ENCODE data around the gene CCDC61.
A peak's percentile ranks its signal among the peaks of the same experiment; 100 is the strongest.

Gene CCDC61

GRCh38 chr19:46019270-46019669, 24.0 kb downstream of the CCDC61 start:
- no peak overlapping the region for H3K23ac ChIP-seq (ENCODE audit: low read length)
- no peak overlapping the region for H3K9ac ChIP-seq (ENCODE audit: low read length)
- no peak overlapping the region for H3K18ac ChIP-seq (ENCODE audit: low read length)
- H3K4ac ChIP-seq (ENCODE audit: low read depth, low read length) = no peak overlapping the region
- no peaks in the 10 kb centered on the region for H3K79me1 ChIP-seq (ENCODE audit: low read length)
- no peak overlapping the region for H3K27ac ChIP-seq (ENCODE audit: low read depth, low read length)
- peaks cover 6% of the 10 kb centered on the region for H3K4me1 ChIP-seq (ENCODE audit: control insufficient read depth, low read depth, low read length)
- no peak overlapping the region for H3K4me2 ChIP-seq (ENCODE audit: low read length)
- no peak overlapping the region for H2BK15ac ChIP-seq (replicated peaks; ENCODE audit: low read depth)
- no peak overlapping the region for H3K4me3 ChIP-seq (ENCODE audit: low read length)
- no peak overlapping the region for H3K56ac ChIP-seq (ENCODE audit: low read length)
- H3K27me3 ChIP-seq (ENCODE audit: insufficient read depth, low read length, poor library complexity) = peaks cover 7% of the 10 kb centered on the region
- H2BK5ac ChIP-seq (ENCODE audit: low read length) = no peak overlapping the region
- no CpG with 5 or more reads among the region's 13 CpGs for WGBS (ENCODE audit: extremely low coverage, insufficient coverage, low lambda C conversion rate)
- DNase-seq = no peak
- no peak overlapping the region for H2AK5ac ChIP-seq (ENCODE audit: low read length)
- no peak overlapping the region for H4K5ac ChIP-seq (ENCODE audit: low read length)
- no peaks in the 10 kb centered on the region for H3K79me2 ChIP-seq (ENCODE audit: control insufficient read depth, insufficient read depth, low read length)
- H4K8ac ChIP-seq (ENCODE audit: low read depth, low read length) = no peak overlapping the region
- H2BK120ac ChIP-seq (ENCODE audit: low read depth, low read length) = no peak overlapping the region
- no peaks in the 10 kb centered on the region for H3K36me3 ChIP-seq (ENCODE audit: control insufficient read depth, insufficient read depth, low read length)

GRCh38 chr19:46020819-46021125, 25.5 kb downstream of the CCDC61 start:
- Histone ChIP-seq H3K18ac (ENCODE audit: low read length) (no peak overlapping the region), H2BK120ac (ENCODE audit: low read depth, low read length) (no peak overlapping the region), H3K79me1 (ENCODE audit: low read length) (no peaks in the 10 kb centered on the region), H3K27ac (ENCODE audit: low read depth, low read length) (no peak overlapping the region), H3K23ac (ENCODE audit: low read length) (no peak overlapping the region), H2AK5ac (ENCODE audit: low read length) (no peak overlapping the region), H4K8ac (ENCODE audit: low read depth, low read length) (no peak overlapping the region), H3K4me2 (ENCODE audit: low read length) (no peak overlapping the region), H3K27me3 (ENCODE audit: insufficient read depth, low read length, poor library complexity) (peaks cover 3% of the 10 kb centered on the region), H3K9ac (ENCODE audit: low read length) (no peak overlapping the region), H3K36me3 (ENCODE audit: control insufficient read depth, insufficient read depth, low read length) (no peaks in the 10 kb centered on the region), H3K56ac (ENCODE audit: low read length) (no peak overlapping the region), H3K79me2 (ENCODE audit: control insufficient read depth, insufficient read depth, low read length) (no peaks in the 10 kb centered on the region), H3K4ac (ENCODE audit: low read depth, low read length) (no peak overlapping the region), H3K4me3 (ENCODE audit: low read length) (no peak overlapping the region), H2BK15ac (replicated peaks; ENCODE audit: low read depth) (no peak overlapping the region), H4K5ac (ENCODE audit: low read length) (no peak overlapping the region), H3K4me1 (ENCODE audit: control insufficient read depth, low read depth, low read length) (peaks cover 2% of the 10 kb centered on the region), H2BK5ac (ENCODE audit: low read length) (no peak overlapping the region)
- no peak for DNase-seq
- WGBS (ENCODE audit: extremely low coverage, insufficient coverage, low lambda C conversion rate) = no CpG with 5 or more reads among the region's 7 CpGs

- Histone ChIP-seq H4K5ac (ENCODE audit: low read length) (no peak overlapping the region), H3K79me1 (ENCODE audit: low read length) (no peaks in the 10 kb centered on the region), H2BK15ac (replicated peaks; ENCODE audit: low read depth) (no peak overlapping the region), H3K23ac (ENCODE audit: low read length) (no peak overlapping the region), H3K36me3 (ENCODE audit: control insufficient read depth, insufficient read depth, low read length) (no peaks in the 10 kb centered on the region), H3K4ac (ENCODE audit: low read depth, low read length) (no peak overlapping the region), H4K8ac (ENCODE audit: low read depth, low read length) (no peak overlapping the region), H3K27ac (ENCODE audit: low read depth, low read length) (no peak overlapping the region), H3K9ac (ENCODE audit: low read length) (no peak overlapping the region), H3K4me3 (ENCODE audit: low read length) (no peak overlapping the region), H3K56ac (ENCODE audit: low read length) (no peak overlapping the region), H3K18ac (ENCODE audit: low read length) (no peak overlapping the region), H2BK5ac (ENCODE audit: low read length) (no peak overlapping the region), H2AK5ac (ENCODE audit: low read length) (no peak overlapping the region), H3K4me1 (ENCODE audit: control insufficient read depth, low read depth, low read length) (no peaks in the 10 kb centered on the region), H3K4me2 (ENCODE audit: low read length) (no peak overlapping the region), H3K79me2 (ENCODE audit: control insufficient read depth, insufficient read depth, low read length) (no peaks in the 10 kb centered on the region), H2BK120ac (ENCODE audit: low read depth, low read length) (no peak overlapping the region), H3K27me3 (ENCODE audit: insufficient read depth, low read length, poor library complexity) (no peaks in the 10 kb centered on the region)
- WGBS (ENCODE audit: extremely low coverage, insufficient coverage, low lambda C conversion rate) = no CpG with 5 or more reads among the region's 11 CpGs
- DNase-seq = peak; percentile 16
Measured at GRCh38 chr19:46021531-46022041, 26.3 kb downstream of the CCDC61 start.

GRCh38 chr19:46022061-46022430, 26.8 kb downstream of the CCDC61 start:
- Histone ChIP-seq H2BK120ac (ENCODE audit: low read depth, low read length) (no peak overlapping the region), H4K8ac (ENCODE audit: low read depth, low read length) (no peak overlapping the region), H2AK5ac (ENCODE audit: low read length) (no peak overlapping the region), H2BK5ac (ENCODE audit: low read length) (no peak overlapping the region), H3K18ac (ENCODE audit: low read length) (no peak overlapping the region), H3K79me2 (ENCODE audit: control insufficient read depth, insufficient read depth, low read length) (no peaks in the 10 kb centered on the region), H3K56ac (ENCODE audit: low read length) (no peak overlapping the region), H3K4me3 (ENCODE audit: low read length) (no peak overlapping the region), H4K5ac (ENCODE audit: low read length) (no peak overlapping the region), H3K27ac (ENCODE audit: low read depth, low read length) (no peak overlapping the region), H2BK15ac (replicated peaks; ENCODE audit: low read depth) (no peak overlapping the region), H3K4me2 (ENCODE audit: low read length) (no peak overlapping the region), H3K4me1 (ENCODE audit: control insufficient read depth, low read depth, low read length) (no peaks in the 10 kb centered on the region), H3K36me3 (ENCODE audit: control insufficient read depth, insufficient read depth, low read length) (no peaks in the 10 kb centered on the region), H3K9ac (ENCODE audit: low read length) (no peak overlapping the region), H3K79me1 (ENCODE audit: low read length) (no peaks in the 10 kb centered on the region), H3K4ac (ENCODE audit: low read depth, low read length) (no peak overlapping the region), H3K23ac (ENCODE audit: low read length) (no peak overlapping the region), H3K27me3 (ENCODE audit: insufficient read depth, low read length, poor library complexity) (no peaks in the 10 kb centered on the region)
- no CpG with 5 or more reads among the region's 12 CpGs for WGBS (ENCODE audit: extremely low coverage, insufficient coverage, low lambda C conversion rate)
- DNase-seq = no peak

- Histone ChIP-seq H2BK5ac (ENCODE audit: low read length) (no peak within 1 kb of the TSS), H3K4ac (ENCODE audit: low read depth, low read length) (no peak within 1 kb of the TSS), H3K4me1 (ENCODE audit: control insufficient read depth, low read depth, low read length) (no peaks in the 10 kb centered on the region), H4K5ac (ENCODE audit: low read length) (no peak within 1 kb of the TSS), H3K27me3 (ENCODE audit: insufficient read depth, low read length, poor library complexity) (no peaks in the 10 kb centered on the region), H3K56ac (ENCODE audit: low read length) (no peak within 1 kb of the TSS), H3K27ac (ENCODE audit: low read depth, low read length) (no peak within 1 kb of the TSS), H3K4me3 (ENCODE audit: low read length) (no peak within 1 kb of the TSS), H2BK15ac (replicated peaks; ENCODE audit: low read depth) (no peak within 1 kb of the TSS), H2BK120ac (ENCODE audit: low read depth, low read length) (no peak within 1 kb of the TSS), H3K9ac (ENCODE audit: low read length) (no peak within 1 kb of the TSS), H3K23ac (ENCODE audit: low read length) (no peak within 1 kb of the TSS), H3K79me1 (ENCODE audit: low read length) (no peaks in the 10 kb centered on the region), H3K18ac (ENCODE audit: low read length) (no peak within 1 kb of the TSS), H4K8ac (ENCODE audit: low read depth, low read length) (no peak within 1 kb of the TSS), H3K79me2 (ENCODE audit: control insufficient read depth, insufficient read depth, low read length) (no peaks in the 10 kb centered on the region), H2AK5ac (ENCODE audit: low read length) (no peak within 1 kb of the TSS), H3K4me2 (ENCODE audit: low read length) (no peak within 1 kb of the TSS), H3K36me3 (ENCODE audit: control insufficient read depth, insufficient read depth, low read length) (no peaks in the 10 kb centered on the region)
- DNase-seq = no peak
- WGBS (ENCODE audit: extremely low coverage, insufficient coverage, low lambda C conversion rate) = no CpG with 5 or more reads among the region's 47 CpGs
Measured at GRCh38 chr19:46022431-46023310, 27.4 kb downstream of the CCDC61 start, which contains the start of gene PGLYRP1. PGLYRP1 (minus strand) TSS chr19:46023053; CDS start chr19:46023021, 32 bp downstream.
